Ishikawa (cell line): ENCODE measurements around the gene MYO9B.

ENCODE experiments used
- CEBPB ChIP-seq: IDR thresholded peaks from 2 replicates; pipeline ENCODE4 v1.6.1; 2012
- CREB1 ChIP-seq: IDR thresholded peaks from 2 replicates; pipeline ENCODE4 v1.6.1; 2012; ENCODE audit warnings: low read depth
- EGR1 ChIP-seq: IDR thresholded peaks from 2 replicates; pipeline ENCODE4 v1.6.1; 2012
- EP300 ChIP-seq: IDR thresholded peaks from 2 replicates; pipeline ENCODE4 v1.6.1; 2012; ENCODE audit warnings: borderline replicate concordance
- FOXM1 ChIP-seq: IDR thresholded peaks from 2 replicates; pipeline ENCODE4 v1.6.1; 2012; ENCODE audit warnings: low read depth, borderline replicate concordance
- MAX ChIP-seq: IDR thresholded peaks from 2 replicates; pipeline ENCODE4 v1.6.1; 2012
- NFIC ChIP-seq: IDR thresholded peaks from 2 replicates; pipeline ENCODE4 v1.6.1; 2012
- RAD21 ChIP-seq: IDR thresholded peaks from 2 replicates; pipeline ENCODE4 v1.6.1; 2012; ENCODE audit warnings: low read depth
- TAF1 ChIP-seq: IDR thresholded peaks from 2 replicates; pipeline ENCODE4 v1.6.1; 2012; ENCODE audit warnings: low read depth, mild to moderate bottlenecking
- TCF12 ChIP-seq: IDR thresholded peaks from 2 replicates; pipeline ENCODE4 v1.6.1; 2012; ENCODE audit warnings: low read depth
- TEAD4 ChIP-seq: IDR thresholded peaks from 2 replicates; pipeline ENCODE4 v1.6.1; 2012
- YY1 ChIP-seq: IDR thresholded peaks from 2 replicates; pipeline ENCODE4 v1.6.1; 2012; ENCODE audit warnings: low read depth
- ZBTB7A ChIP-seq: IDR thresholded peaks from 2 replicates; pipeline ENCODE4 v1.6.1; 2012; ENCODE audit warnings: low read depth
- TF ChIP-seq, protein P1 (sequence below): IDR thresholded peaks from 2 replicates; pipeline ENCODE4 v1.6.1; 2012; ENCODE audit warnings: low read depth, mild to moderate bottlenecking
- TF ChIP-seq, protein P2 (sequence below): IDR thresholded peaks from 2 replicates; pipeline ENCODE4 v1.6.1; 2012

The MYO9B gene

GRCh38 chr19:17031741-17032140, 43.8 kb upstream of the MYO9B start:
- no peak for TF ChIP-seq CEBPB
- no peak for TF ChIP-seq EGR1
- TF ChIP-seq MAX, result no peak
- TF ChIP-seq CREB1, result no peak
- TF ChIP-seq, protein P1, sequence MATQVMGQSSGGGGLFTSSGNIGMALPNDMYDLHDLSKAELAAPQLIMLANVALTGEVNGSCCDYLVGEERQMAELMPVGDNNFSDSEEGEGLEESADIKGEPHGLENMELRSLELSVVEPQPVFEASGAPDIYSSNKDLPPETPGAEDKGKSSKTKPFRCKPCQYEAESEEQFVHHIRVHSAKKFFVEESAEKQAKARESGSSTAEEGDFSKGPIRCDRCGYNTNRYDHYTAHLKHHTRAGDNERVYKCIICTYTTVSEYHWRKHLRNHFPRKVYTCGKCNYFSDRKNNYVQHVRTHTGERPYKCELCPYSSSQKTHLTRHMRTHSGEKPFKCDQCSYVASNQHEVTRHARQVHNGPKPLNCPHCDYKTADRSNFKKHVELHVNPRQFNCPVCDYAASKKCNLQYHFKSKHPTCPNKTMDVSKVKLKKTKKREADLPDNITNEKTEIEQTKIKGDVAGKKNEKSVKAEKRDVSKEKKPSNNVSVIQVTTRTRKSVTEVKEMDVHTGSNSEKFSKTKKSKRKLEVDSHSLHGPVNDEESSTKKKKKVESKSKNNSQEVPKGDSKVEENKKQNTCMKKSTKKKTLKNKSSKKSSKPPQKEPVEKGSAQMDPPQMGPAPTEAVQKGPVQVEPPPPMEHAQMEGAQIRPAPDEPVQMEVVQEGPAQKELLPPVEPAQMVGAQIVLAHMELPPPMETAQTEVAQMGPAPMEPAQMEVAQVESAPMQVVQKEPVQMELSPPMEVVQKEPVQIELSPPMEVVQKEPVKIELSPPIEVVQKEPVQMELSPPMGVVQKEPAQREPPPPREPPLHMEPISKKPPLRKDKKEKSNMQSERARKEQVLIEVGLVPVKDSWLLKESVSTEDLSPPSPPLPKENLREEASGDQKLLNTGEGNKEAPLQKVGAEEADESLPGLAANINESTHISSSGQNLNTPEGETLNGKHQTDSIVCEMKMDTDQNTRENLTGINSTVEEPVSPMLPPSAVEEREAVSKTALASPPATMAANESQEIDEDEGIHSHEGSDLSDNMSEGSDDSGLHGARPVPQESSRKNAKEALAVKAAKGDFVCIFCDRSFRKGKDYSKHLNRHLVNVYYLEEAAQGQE, result no peak
- TF ChIP-seq YY1, result no peak
- TF ChIP-seq TAF1, result no peak
- TF ChIP-seq NFIC, result no peak
- TF ChIP-seq, protein P2, sequence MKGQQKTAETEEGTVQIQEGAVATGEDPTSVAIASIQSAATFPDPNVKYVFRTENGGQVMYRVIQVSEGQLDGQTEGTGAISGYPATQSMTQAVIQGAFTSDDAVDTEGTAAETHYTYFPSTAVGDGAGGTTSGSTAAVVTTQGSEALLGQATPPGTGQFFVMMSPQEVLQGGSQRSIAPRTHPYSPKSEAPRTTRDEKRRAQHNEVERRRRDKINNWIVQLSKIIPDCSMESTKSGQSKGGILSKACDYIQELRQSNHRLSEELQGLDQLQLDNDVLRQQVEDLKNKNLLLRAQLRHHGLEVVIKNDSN, result no peak
- TF ChIP-seq FOXM1, result no peak
- no peak for TF ChIP-seq EP300
- no peak for TF ChIP-seq TEAD4
- no peak for TF ChIP-seq RAD21
- TF ChIP-seq ZBTB7A, result no peak
- no peak for TF ChIP-seq TCF12

DNA sequence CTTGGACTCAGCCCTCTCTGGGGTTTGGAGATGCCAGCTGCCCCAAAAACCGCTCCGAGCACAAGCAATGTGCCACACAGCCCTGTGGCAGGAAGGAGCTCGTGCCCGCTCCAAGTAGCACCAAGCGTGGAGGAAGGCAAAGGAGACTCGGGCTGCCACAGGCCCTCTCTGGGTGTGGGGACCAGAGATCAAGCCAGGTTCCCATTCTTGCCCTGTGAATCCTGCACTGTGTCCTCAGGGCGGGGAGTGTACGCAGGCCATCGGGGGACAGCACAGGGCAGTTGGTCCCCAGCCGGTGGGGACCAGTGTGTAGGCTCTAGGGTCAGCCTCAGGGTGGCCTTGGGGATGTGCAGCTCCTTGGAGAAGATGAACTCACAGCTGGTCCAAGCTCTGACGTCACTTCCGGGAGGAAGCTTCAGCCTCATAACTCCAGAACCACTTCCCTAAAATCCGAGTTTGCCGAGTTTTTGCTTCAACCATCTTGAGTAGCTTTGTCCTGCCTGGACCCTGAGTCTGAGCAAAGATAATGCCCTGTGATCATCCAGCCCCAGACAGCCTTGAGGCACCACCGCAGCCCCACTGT, 39.6 kb upstream of the MYO9B start:
- TF ChIP-seq CREB1, result no peak
- TF ChIP-seq CEBPB, result no peak
- TF ChIP-seq, protein P2, result no peak
- TF ChIP-seq RAD21, result no peak

GRCh38 chr19:17036640-17037039, 38.9 kb upstream of the MYO9B start:
- TF ChIP-seq TCF12 (no peak), TEAD4 (no peak), CEBPB (no peak)

GRCh38 chr19:17037184-17037583, 38.4 kb upstream of the MYO9B start:
- no peak for TF ChIP-seq TAF1
- no peak for TF ChIP-seq MAX
- TF ChIP-seq, protein P2, result no peak
- no peak for TF ChIP-seq CEBPB
- TF ChIP-seq EGR1, result no peak
- TF ChIP-seq, protein P1, result no peak
- no peak for TF ChIP-seq TEAD4
- no peak for TF ChIP-seq ZBTB7A
- TF ChIP-seq TCF12, result no peak
- TF ChIP-seq CREB1, result no peak
- no peak for TF ChIP-seq YY1
- TF ChIP-seq EP300, result no peak
- no peak for TF ChIP-seq RAD21
- no peak for TF ChIP-seq NFIC
- no peak for TF ChIP-seq FOXM1

DNA sequence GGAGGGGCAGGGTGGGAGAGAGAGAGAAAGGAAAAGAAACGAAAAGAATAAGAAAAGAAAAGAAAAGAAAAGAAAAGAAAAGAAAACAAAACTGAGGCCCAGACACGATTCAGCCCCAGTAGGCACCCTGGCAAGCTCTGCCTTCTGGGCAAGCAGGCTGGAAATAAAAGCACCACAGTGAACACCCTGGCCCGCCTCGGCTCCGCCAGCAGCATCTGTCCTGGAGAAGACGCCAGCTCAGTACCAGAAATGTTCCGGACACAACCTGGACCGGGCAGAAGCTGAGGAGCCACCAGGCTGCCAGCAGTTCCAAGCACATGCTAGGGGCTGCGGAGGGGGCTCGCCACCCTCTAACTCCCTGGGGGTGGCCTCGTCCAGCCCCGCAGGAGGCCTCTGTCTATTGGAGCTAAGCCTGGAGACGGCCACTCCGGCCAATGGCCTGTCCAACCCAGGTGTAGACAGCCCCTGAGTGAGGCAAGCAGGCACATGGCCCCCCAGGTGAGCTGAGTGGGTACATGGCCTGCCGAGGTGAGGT, 37.5 kb upstream of the MYO9B start:
- TF ChIP-seq TAF1 (no peak), TCF12 (no peak), TEAD4 (no peak), EP300 (no peak), ZBTB7A (no peak), NFIC (no peak), YY1 (no peak)
- TF ChIP-seq, protein P2, result no peak

DNA sequence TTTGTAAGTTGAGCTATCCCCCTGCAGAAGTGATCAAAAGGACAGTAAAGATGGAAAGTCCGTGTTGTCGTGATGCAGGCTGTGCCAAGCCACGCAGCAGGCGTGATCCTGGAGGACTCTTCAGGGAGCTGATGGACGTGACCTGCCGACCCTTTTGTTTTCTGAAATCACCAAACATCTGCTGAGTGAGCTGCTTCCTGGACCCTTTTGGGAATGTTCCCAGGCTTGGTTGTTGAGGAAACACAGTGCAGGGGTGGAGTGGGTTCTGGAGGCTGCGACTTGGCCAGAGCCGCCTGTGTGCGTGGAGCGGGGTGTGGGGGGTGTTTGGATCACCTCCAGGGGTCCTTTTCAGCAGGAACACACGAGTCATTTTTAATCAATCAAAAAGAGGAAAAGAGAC, 33.6 kb upstream of the MYO9B start:
- TF ChIP-seq NFIC (no peak), CEBPB (no peak), RAD21 (no peak), CREB1 (no peak), ZBTB7A (no peak), EGR1 (no peak), YY1 (no peak), EP300 (no peak), TEAD4 (no peak), TAF1 (no peak), MAX (no peak), TCF12 (no peak), FOXM1 (no peak)
- TF ChIP-seq, protein P2, result no peak
- TF ChIP-seq, protein P1, result no peak
